Measurements from ENCODE around the gene ZSWIM5.
"Not testable (repeated sequence)": the region's sequence is repeated elsewhere in the genome, so short reads cannot be mapped to it uniquely, and the experiment has no call there.

The ZSWIM5 gene

DNA sequence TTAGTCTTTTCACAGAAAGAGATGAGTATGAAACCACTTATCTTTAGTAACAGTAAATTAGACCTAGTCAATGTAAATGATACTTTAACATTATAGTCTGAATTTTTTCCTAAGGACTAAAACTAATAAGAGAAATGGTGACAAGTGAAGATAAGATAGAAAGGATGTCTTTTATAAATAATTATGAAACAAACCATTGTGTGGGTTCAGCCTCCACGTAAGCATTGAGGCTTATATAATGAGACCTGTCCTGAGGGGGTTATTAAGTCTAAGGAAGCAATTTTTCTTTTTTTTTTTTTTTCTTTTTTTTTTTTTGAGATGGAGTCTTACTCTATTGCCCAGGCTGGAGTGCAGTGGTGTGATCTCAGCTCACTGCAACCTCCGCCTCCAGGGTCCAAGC, 138.6 kb downstream of the ZSWIM5 start:
- no peak overlapping the region for H3K4me3 ChIP-seq (ENCODE audit: low read depth, low read length)
- TF ChIP-seq, protein P1, sequence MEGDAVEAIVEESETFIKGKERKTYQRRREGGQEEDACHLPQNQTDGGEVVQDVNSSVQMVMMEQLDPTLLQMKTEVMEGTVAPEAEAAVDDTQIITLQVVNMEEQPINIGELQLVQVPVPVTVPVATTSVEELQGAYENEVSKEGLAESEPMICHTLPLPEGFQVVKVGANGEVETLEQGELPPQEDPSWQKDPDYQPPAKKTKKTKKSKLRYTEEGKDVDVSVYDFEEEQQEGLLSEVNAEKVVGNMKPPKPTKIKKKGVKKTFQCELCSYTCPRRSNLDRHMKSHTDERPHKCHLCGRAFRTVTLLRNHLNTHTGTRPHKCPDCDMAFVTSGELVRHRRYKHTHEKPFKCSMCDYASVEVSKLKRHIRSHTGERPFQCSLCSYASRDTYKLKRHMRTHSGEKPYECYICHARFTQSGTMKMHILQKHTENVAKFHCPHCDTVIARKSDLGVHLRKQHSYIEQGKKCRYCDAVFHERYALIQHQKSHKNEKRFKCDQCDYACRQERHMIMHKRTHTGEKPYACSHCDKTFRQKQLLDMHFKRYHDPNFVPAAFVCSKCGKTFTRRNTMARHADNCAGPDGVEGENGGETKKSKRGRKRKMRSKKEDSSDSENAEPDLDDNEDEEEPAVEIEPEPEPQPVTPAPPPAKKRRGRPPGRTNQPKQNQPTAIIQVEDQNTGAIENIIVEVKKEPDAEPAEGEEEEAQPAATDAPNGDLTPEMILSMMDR (IDR thresholded peaks at IDR 0.05; ENCODE audit: borderline replicate concordance, insufficient read depth, low read depth, low read length), result no peak

GRCh38 chr1:45065083-45065482, 141.3 kb downstream of the ZSWIM5 start:
- TF ChIP-seq, protein P1 (IDR thresholded peaks at IDR 0.05; ENCODE audit: borderline replicate concordance, insufficient read depth, low read depth, low read length), result no peak
- no peak overlapping the region for H3K4me3 ChIP-seq (ENCODE audit: low read depth, low read length)

DNA sequence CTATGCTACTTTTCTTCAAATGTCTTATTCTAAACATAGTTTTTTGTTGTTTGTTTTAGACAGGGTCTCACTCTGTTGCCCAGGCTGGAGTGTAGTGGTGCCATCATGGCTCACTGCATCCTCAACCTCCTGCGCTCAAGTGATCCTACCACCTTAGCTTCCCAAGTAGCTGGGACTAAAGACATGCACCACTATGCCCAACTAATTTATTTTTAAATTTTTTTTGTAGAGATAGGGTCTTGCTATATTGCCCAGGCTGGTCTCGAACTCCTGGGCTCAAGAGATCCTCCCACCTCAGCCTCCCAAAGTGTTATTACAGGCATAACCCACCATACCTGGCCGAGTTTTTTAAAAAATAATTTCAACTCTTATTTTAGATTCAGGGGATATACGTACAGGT, 143.9 kb downstream of the ZSWIM5 start:
- not testable (repeated sequence) for H3K4me3 ChIP-seq (ENCODE audit: low read depth, low read length)

DNA sequence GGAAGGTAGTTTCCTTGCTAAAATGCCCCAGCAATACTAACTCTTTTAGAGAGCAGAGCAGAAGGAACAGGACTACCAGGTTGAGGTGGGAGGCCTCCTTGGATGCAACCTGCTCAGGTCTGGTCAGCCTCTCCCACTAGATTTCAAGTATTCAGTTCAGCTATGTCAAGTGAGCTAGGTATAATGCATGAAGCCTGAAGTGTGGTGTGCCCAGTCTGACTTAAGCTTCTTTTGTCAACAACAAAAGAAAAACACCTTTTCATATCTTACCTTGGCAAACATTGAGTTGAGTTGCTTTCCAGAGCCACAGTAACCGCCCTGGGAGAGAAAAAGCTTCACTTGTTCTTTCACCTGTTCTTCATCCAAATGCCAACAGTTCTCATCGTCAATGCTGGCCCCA, 146.6 kb downstream of the ZSWIM5 start:
- TF ChIP-seq, protein P1 (IDR thresholded peaks at IDR 0.05; ENCODE audit: borderline replicate concordance, insufficient read depth, low read depth, low read length), result no peak

GRCh38 chr1:45057542-45057941, 148.9 kb downstream of the ZSWIM5 start:
- H3K4me3 ChIP-seq (ENCODE audit: low read depth, low read length), result no peak overlapping the region
- TF ChIP-seq, protein P1 (IDR thresholded peaks at IDR 0.05; ENCODE audit: borderline replicate concordance, insufficient read depth, low read depth, low read length), result no peak

More for the DNA sequence above, 146.6 kb downstream of the ZSWIM5 start:
- H3K4me3 ChIP-seq (ENCODE audit: low read depth, low read length), result no peak overlapping the region

- TF ChIP-seq, protein P1 (IDR thresholded peaks at IDR 0.05; ENCODE audit: borderline replicate concordance, insufficient read depth, low read depth, low read length), result no peak
- no peak overlapping the region for H3K4me3 ChIP-seq (ENCODE audit: low read depth, low read length)
Measured at GRCh38 chr1:45051005-45051772, 155.2 kb downstream of the ZSWIM5 start.

GRCh38 chr1:45047032-45047431, 159.4 kb downstream of the ZSWIM5 start:
- H3K4me3 ChIP-seq (ENCODE audit: low read depth, low read length), result no peak overlapping the region
- TF ChIP-seq, protein P1 (IDR thresholded peaks at IDR 0.05; ENCODE audit: borderline replicate concordance, insufficient read depth, low read depth, low read length), result no peak

All from GM12875 (cell line).